Measurements from ENCODE around the gene KCNG4.
"Not testable (repeated sequence)": the region's sequence is repeated elsewhere in the genome, so short reads cannot be mapped to it uniquely, and the experiment has no call there.

Gene KCNG4

GRCh38 chr16:84234321-84235241 is 5.2 kb downstream of the KCNG4 start:
- no peak for DNase-seq (ENCODE audit: low read depth)

- no peak for DNase-seq (ENCODE audit: low read depth)
These were observed 6.1 kb downstream of the KCNG4 start for GRCh38 chr16:84233748-84234147.

- no peak for DNase-seq (ENCODE audit: low read depth)
These were observed 6.8 kb downstream of the KCNG4 start for GRCh38 chr16:84232969-84233368.

GRCh38 chr16:84232060-84232459 is 7.8 kb downstream of the KCNG4 start:
- DNase-seq (ENCODE audit: low read depth), result no peak

GRCh38 chr16:84229471-84229870 is 10.3 kb downstream of the KCNG4 start:
- DNase-seq (ENCODE audit: low read depth), result no peak

GRCh38 chr16:84228256-84228838 is 11.5 kb downstream of the KCNG4 start:
- DNase-seq (ENCODE audit: low read depth), result peak; percentile 36

- DNase-seq (ENCODE audit: low read depth), result no peak
These were observed 12.3 kb downstream of the KCNG4 start for GRCh38 chr16:84227548-84227947.

GRCh38 chr16:84226026-84226425 is 13.8 kb downstream of the KCNG4 start:
- DNase-seq (ENCODE audit: low read depth), result no peak

GRCh38 chr16:84225571-84225970 is 14.2 kb downstream of the KCNG4 start:
- DNase-seq (ENCODE audit: low read depth), result no peak

- no peak for DNase-seq (ENCODE audit: low read depth)
These were observed 14.7 kb downstream of the KCNG4 start for GRCh38 chr16:84225126-84225525.

GRCh38 chr16:84224554-84224953 is 15.3 kb downstream of the KCNG4 start:
- no peak for DNase-seq (ENCODE audit: low read depth)

- DNase-seq (ENCODE audit: low read depth), result no peak
These were observed 16.4 kb downstream of the KCNG4 start for GRCh38 chr16:84223456-84223855.

GRCh38 chr16:84220851-84221250 is 19.0 kb downstream of the KCNG4 start:
- DNase-seq (ENCODE audit: low read depth), result no peak

GRCh38 chr16:84218956-84219355 is 20.9 kb downstream of the KCNG4 start:
- DNase-seq (ENCODE audit: low read depth), result no peak

GRCh38 chr16:84218176-84218823 is 21.5 kb downstream of the KCNG4 start:
- DNase-seq (ENCODE audit: low read depth), result no peak

GRCh38 chr16:84216144-84216543 is 23.7 kb downstream of the KCNG4 start:
- not testable (repeated sequence) for DNase-seq (ENCODE audit: low read depth)

GRCh38 chr16:84215531-84215930 is 24.3 kb downstream of the KCNG4 start:
- DNase-seq (ENCODE audit: low read depth), result no peak

GRCh38 chr16:84214451-84215066 is 25.3 kb downstream of the KCNG4 start:
- no peak for DNase-seq (ENCODE audit: low read depth)

GRCh38 chr16:84212631-84213030 is 27.2 kb downstream of the KCNG4 start:
- no peak for DNase-seq (ENCODE audit: low read depth)

- DNase-seq (ENCODE audit: low read depth), result no peak
These were observed 27.7 kb downstream of the KCNG4 start for GRCh38 chr16:84212154-84212553.

- no peak for DNase-seq (ENCODE audit: low read depth)
These were observed 29.8 kb downstream of the KCNG4 start for GRCh38 chr16:84209989-84210388.

- no peak for DNase-seq (ENCODE audit: low read depth)
These were observed 31.9 kb downstream of the KCNG4 start for GRCh38 chr16:84207879-84208278.

- DNase-seq (ENCODE audit: low read depth), result no peak
These were observed 32.6 kb downstream of the KCNG4 start for GRCh38 chr16:84207251-84207650.

Data from HS-5 (cell line).